GM12892 (cell line): ENCODE results near the gene AADACL2.

Source experiments
- POLR2A ChIP-seq: IDR thresholded peaks from 2 replicates; pipeline ENCODE4 v1.6.1; 2011; ENCODE audit warnings: low read depth, low read length, control low read depth
- POLR2AphosphoS5 ChIP-seq: IDR thresholded peaks from 2 replicates; pipeline ENCODE4 v1.6.1; 2011; ENCODE audit warnings: low read depth, low read length, control low read depth

GRCh38 chr3:151751161-151751560 lies 17.4 kb downstream of the AADACL2 start:
- TF ChIP-seq POLR2AphosphoS5: no peak
- no peak for TF ChIP-seq POLR2A
